Right cardiac atrium (tissue), 5 donors: Measurements from ENCODE around the gene NRIP1. TPM values are rescaled to one million over a fixed set of nuclear protein-coding genes. Genes with fewer than 3 reads are reported as not detected.

Source experiments
- ATAC-seq, 2 donors: fragments of 200-7000 bp; cut with Tn5 transposase; one replicate each; pipeline versions ENCODE4 v1.8.0 to v1.9.1; 2020; ENCODE audit warnings: moderate library complexity in 2 of 2, mild to moderate bottlenecking in 1 of 2
- DNase-seq, 3 donors: peaks; one replicate each; pipeline ENCODE4 v3.0.0-alpha.2; 2020
- H3K27ac ChIP-seq: one replicate; pipeline ENCODE4 v1.5.1; 2013; ENCODE audit warnings: mild to moderate bottlenecking, low read length, control low read depth, moderate library complexity
- H3K27me3 ChIP-seq: one replicate; pipeline ENCODE4 v1.6.1; 2013; ENCODE audit not compliant: control insufficient read depth, insufficient read depth
- H3K4me1 ChIP-seq: one replicate; pipeline ENCODE4 v1.6.1; 2013; ENCODE audit warnings: low read length; ENCODE audit not compliant: control insufficient read depth, insufficient read depth
- H3K4me3 ChIP-seq: one replicate; pipeline ENCODE4 v1.5.1; 2013; ENCODE audit warnings: low read length, control low read depth
- H3K9me3 ChIP-seq: one replicate; pipeline ENCODE4 v1.6.1; 2013; ENCODE audit warnings: low read length; ENCODE audit not compliant: control insufficient read depth
- WGBS: extraction: QIAGEN DNeasy Blood & Tissue Kit; methylation state at CpG from one replicate; pipeline ENCODE4 v1.1.7; 2013; 5-methylcytosine and 5-hydroxymethylcytosine counted together
- intact Hi-C, 4 donors: fragments of 100-400 bp; cut with DNase I; formaldehyde crosslinking; loops; one replicate each; pipeline versions ENCODE4 v1.11.0 to v1.14.0; 2022 to 2023
- long read RNA-seq, 4 donors: library from polyadenylated mRNA; unstranded; transcript quantifications; one replicate each; pipeline ENCODE4 v2.0.0, GENCODE V29; 2020 to 2021
- polyA plus RNA-seq: library from polyadenylated mRNA; stranded (reverse); fragments of 200-250 nt; gene quantifications from one replicate; pipeline ENCODE4 v1.2.3, GENCODE V29; 2013
- total RNA-seq, 4 donors: library from RNA; stranded (reverse); fragmentation: NEBNext Ultra II Directional; extraction: Animal tissue kit (Norgen Biotek cat#: 25700); gene quantifications; one replicate each; pipeline ENCODE4 v1.2.1, GENCODE V29; 2021
- donor health status: healthy with polysubstance abuse.
- donor health status: DM: no; HTN: yes; CAD: no.
- donor health status: DM: no; HTN: no; CAD: no.
- donor health status: DM: no; HTN: yes; CAD: no; lungs with severe emphysema.
- donor health status: DM: yes; HTN: yes; CAD: no.

The NRIP1 gene, protein sequence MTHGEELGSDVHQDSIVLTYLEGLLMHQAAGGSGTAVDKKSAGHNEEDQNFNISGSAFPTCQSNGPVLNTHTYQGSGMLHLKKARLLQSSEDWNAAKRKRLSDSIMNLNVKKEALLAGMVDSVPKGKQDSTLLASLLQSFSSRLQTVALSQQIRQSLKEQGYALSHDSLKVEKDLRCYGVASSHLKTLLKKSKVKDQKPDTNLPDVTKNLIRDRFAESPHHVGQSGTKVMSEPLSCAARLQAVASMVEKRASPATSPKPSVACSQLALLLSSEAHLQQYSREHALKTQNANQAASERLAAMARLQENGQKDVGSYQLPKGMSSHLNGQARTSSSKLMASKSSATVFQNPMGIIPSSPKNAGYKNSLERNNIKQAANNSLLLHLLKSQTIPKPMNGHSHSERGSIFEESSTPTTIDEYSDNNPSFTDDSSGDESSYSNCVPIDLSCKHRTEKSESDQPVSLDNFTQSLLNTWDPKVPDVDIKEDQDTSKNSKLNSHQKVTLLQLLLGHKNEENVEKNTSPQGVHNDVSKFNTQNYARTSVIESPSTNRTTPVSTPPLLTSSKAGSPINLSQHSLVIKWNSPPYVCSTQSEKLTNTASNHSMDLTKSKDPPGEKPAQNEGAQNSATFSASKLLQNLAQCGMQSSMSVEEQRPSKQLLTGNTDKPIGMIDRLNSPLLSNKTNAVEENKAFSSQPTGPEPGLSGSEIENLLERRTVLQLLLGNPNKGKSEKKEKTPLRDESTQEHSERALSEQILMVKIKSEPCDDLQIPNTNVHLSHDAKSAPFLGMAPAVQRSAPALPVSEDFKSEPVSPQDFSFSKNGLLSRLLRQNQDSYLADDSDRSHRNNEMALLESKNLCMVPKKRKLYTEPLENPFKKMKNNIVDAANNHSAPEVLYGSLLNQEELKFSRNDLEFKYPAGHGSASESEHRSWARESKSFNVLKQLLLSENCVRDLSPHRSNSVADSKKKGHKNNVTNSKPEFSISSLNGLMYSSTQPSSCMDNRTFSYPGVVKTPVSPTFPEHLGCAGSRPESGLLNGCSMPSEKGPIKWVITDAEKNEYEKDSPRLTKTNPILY (N-terminal part only)
- total RNA-seq (10 to 100 TPM; 19.7 to 33.4 (median 21.9) TPM), polyA plus RNA-seq (4.1 TPM)
- long read RNA-seq, donor 1, full-length matches to known transcripts = 12 of 16 reads
- long read RNA-seq, donor 1, partial matches to known transcripts = 1 of 16 reads
- long read RNA-seq, donor 1, other reads (novel, unspliced or antisense) = 3 of 16 reads
- long read RNA-seq, donor 2, partial matches to known transcripts = 0 of 3 reads
- long read RNA-seq, donor 2, other reads (novel, unspliced or antisense) = 3 of 3 reads
- long read RNA-seq, donor 3, full-length matches to known transcripts = 4 of 17 reads
- long read RNA-seq, donor 3, partial matches to known transcripts = 2 of 17 reads
- long read RNA-seq, donor 3, other reads (novel, unspliced or antisense) = 11 of 17 reads
- long read RNA-seq, donor 4, full-length matches to known transcripts = 3 of 5 reads
- long read RNA-seq, donor 4, partial matches to known transcripts = 0 of 5 reads
- long read RNA-seq, donor 4, other reads (novel, unspliced or antisense) = 2 of 5 reads

DNA sequence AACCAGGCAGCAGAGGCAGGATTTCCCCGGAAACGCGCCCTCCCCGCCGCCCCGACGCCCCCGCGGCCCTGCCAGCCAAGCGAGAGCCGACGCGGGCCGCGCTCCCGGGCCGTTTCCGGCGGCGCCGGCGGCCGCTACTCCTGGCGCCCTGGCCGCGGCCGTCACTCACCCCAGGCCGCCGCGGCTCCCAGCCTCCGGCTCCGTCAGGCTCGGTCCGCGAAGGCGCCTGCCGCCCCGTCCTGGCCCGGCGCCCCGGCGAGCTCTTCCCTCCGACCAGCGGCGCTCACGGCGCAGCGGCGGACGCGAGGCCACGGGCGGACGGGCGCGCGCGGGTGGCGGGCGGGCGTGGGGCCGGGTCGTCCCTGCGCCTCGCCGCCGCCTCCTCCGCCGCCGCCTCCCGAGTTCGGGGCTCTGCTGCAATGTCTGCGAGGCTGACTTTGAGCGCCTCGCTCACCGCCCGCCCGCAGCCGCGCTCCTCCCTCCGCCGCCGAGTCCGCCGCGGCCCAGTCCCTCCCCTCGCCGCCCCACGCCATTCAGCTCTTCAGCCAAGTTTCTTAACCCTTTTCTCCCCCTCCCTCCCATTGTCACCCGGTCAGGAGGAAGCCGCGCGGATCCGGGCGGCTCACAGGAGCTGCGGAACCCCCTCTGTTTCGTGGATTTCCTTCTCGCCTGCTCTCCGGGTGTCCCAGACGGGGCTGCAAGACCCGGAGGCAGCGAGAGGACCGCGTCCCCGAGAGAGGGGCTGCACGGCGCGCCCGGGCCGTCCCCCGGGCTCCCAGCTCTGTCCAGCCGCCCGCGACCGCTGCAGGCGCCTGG lies at the start of gene NRIP1:
Gene NRIP1, minus strand, starts transcription at position 425 of the 816 bp plus-strand sequence. CDS start 96,808 bp downstream, outside the sequence.
- intact Hi-C loops = loop anchor here in 3 of 4 donors (5.0 to 10.0 kb wide), 6 partner anchors 58 to 420 kb away; no protein-coding TSS in a partner anchor

DNA sequence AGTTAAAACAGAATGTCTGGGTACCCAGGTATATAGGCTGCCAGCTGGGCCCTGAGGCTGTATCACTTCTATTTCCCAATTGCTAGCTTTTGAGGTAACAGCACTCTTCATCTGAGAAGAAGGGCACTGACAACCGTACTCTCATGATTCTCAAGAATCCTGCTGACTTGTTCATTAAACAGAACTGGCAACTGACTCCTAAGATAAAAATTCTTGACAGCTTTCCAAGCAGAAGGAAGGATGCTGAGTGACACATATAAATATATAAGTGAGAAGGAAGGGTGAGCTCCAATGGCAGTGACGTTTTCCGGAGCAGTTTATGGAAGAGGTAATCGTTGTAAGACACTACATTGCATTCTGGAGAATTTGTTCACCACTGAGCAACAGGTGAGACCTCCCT lies 48.1 kb upstream of the NRIP1 start:
- WGBS = 40% methylated on average over 4 of the region's 4 CpGs
- DNase-seq (no peak), ATAC-seq (no peak)
- Histone ChIP-seq H3K27ac (no peak overlapping the region), H3K4me1 (no peaks in the 10 kb centered on the region), H3K9me3 (no peaks in the 10 kb centered on the region), H3K27me3 (no peaks in the 10 kb centered on the region), H3K4me3 (no peak overlapping the region)
- intact Hi-C loops = no loop called here

More for the DNA sequence above, at the start of gene NRIP1:
- Histone ChIP-seq H3K27me3 (no peaks in the 10 kb centered on the region), H3K4me1 (no peaks in the 10 kb centered on the region), H3K9me3 (no peaks in the 10 kb centered on the region), H3K4me3 (peak within 1 kb of the TSS; percentile 90), H3K27ac (peak within 1 kb of the TSS; percentile 98)
- DNase-seq (peak; percentile 94 to 97 (median 96)), ATAC-seq (peak; percentile 96)
- under 1% methylated on average over 116 of the region's 116 CpGs for WGBS

DNA sequence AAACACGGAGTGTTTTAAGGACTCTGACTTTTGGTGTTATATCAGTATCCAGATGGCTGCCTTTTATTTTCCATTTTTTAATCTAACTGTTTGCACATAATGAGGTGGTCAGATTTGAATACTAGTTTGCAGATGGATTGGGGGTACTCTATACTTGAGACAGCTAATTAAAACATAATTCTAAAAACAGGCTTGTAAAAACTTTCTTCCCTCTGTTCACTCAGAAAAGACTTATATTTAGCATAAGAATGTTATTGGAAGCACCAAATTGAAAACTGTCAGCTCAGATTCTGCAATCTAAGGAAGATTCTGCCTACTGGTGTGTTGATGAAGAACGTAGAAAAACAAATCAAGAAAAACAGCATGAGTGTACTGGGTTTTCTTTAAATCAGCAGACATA lies 44.0 kb upstream of the NRIP1 start:
- Histone ChIP-seq H3K27me3 (no peaks in the 10 kb centered on the region), H3K9me3 (no peaks in the 10 kb centered on the region)

DNA sequence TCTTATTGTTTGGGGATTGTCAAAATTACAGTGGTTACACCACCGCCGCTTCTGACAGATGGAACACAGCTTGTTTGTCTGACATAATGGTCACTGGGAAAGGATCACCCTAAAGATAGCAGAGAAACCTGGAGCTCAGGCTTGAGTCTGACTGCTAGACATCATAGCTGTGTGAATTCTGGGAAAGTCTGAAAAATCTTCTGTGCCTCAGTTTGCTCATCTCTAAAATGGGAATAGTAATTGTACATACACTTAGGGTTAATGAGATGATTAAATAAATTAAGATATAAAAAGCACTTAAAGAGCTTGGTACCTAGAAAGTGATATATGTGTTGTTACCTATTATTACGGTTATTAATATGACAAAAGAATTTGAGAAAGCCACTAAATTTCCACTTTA lies 39.7 kb upstream of the NRIP1 start:
- Histone ChIP-seq H3K4me1 (no peaks in the 10 kb centered on the region), H3K4me3 (no peak overlapping the region), H3K9me3 (no peaks in the 10 kb centered on the region), H3K27me3 (no peaks in the 10 kb centered on the region), H3K27ac (no peak overlapping the region)
- DNase-seq = no peak
- intact Hi-C loops = no loop called here
- WGBS = 89% methylated on average over 3 of the region's 3 CpGs
- no peak for ATAC-seq

More for the DNA sequence above, 44.0 kb upstream of the NRIP1 start:
- no peak for ATAC-seq
- intact Hi-C loops = no loop called here
- 86% methylated on average over 2 of the region's 2 CpGs for WGBS
- Histone ChIP-seq H3K4me1 (no peaks in the 10 kb centered on the region), H3K4me3 (no peak overlapping the region), H3K27ac (no peak overlapping the region)
- no peak for DNase-seq

DNA sequence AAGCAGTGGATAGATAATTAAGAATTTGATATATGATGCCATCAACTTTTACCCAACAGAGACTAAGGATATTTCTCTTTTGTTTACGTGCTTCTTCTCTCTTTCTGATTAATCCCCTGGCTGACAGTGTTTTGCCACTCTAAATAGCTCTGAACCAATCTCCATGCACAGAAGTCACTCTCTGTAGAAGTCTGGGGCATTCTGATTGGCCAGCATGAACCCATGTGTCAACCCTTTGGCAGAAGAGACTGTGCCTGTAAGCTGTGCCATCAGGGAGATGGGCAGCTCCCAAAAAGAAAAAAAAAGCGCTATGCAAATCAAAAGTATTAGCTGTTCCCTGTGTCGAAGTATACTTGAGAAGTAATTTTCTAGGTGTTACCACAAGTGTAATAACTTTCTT lies 34.1 kb upstream of the NRIP1 start:
- Histone ChIP-seq H3K27me3 (no peaks in the 10 kb centered on the region), H3K9me3 (no peaks in the 10 kb centered on the region), H3K4me3 (no peak overlapping the region), H3K4me1 (no peaks in the 10 kb centered on the region), H3K27ac (no peak overlapping the region)
- intact Hi-C loops = no loop called here
- ATAC-seq (no peak), DNase-seq (no peak)
- 86% methylated on average over 3 of the region's 3 CpGs for WGBS

DNA sequence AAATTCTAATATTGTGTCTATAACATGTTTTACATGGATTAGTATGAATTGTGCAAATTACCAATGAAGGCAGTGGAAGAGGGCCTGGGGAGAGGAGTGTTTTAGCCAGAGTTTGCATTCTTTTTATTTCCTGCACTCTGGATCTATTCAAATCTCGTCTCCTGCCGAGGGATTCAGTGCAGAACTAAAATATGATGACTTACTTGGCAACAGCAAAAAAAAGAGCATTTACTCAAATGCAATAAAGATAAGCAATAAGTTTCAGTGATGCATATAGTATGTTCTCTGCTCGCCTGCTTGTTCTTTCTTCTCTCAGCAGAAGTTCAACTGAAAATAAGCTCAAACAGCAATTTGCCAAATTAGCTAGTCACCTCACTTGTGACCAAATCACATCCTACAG lies 33.4 kb upstream of the NRIP1 start:
- no peaks in the 10 kb centered on the region for H3K9me3 ChIP-seq
- intact Hi-C loops = no loop called here
- 51% methylated on average over 3 of the region's 3 CpGs for WGBS
- no peaks in the 10 kb centered on the region for H3K27me3 ChIP-seq
- DNase-seq (no peak), ATAC-seq (no peak)
- H3K4me3 ChIP-seq = no peak overlapping the region
- no peaks in the 10 kb centered on the region for H3K4me1 ChIP-seq
- no peak overlapping the region for H3K27ac ChIP-seq

DNA sequence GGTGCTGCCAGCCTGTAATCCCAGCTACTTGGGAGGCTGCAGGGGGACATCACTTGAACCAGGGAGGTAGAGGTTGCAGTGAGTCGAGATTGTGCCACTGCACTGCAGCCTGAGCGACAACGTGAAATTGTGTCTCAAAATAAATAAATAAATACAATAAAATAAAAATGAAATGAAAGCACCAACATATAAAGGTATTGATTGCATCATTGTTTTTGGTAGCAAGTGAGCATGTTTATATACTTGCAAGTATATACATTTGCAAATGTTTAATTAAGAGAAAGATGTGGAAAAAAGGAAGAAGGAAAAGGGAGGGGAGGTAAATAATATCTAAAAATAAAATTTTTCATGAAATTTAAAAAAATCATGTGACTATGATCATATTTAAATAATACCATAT lies 32.8 kb upstream of the NRIP1 start:
- Histone ChIP-seq H3K4me3 (no peak overlapping the region), H3K27ac (no peak overlapping the region), H3K9me3 (no peaks in the 10 kb centered on the region), H3K27me3 (no peaks in the 10 kb centered on the region), H3K4me1 (no peaks in the 10 kb centered on the region)
- DNase-seq (no peak), ATAC-seq (no peak)
- 93% methylated on average over 3 of the region's 3 CpGs for WGBS
- intact Hi-C loops = no loop called here

DNA sequence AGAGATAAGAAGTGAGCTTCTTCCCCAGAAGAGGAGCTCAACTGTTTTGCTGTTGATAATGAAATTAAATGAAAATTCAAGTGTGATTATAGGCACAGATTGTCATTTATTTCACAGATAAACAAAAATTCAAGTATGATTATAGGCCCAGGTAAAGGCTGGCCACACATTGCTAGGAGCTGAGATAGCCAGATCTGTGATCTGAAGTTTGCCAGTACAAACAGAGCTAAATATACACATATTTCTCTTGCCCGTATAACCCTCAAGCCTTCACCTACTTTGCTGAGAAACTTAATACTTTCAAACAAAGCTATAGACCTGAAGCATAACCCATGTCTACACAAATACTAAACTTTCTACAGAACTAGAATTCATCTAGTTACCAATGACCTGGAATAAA lies 31.3 kb upstream of the NRIP1 start:
- 74% methylated on average over 1 of the region's 1 CpG for WGBS
- DNase-seq = no peak
- ATAC-seq = no peak
- Histone ChIP-seq H3K4me3 (no peak overlapping the region), H3K27me3 (no peaks in the 10 kb centered on the region), H3K4me1 (no peaks in the 10 kb centered on the region), H3K27ac (no peak overlapping the region), H3K9me3 (no peaks in the 10 kb centered on the region)
- intact Hi-C loops = no loop called here

DNA sequence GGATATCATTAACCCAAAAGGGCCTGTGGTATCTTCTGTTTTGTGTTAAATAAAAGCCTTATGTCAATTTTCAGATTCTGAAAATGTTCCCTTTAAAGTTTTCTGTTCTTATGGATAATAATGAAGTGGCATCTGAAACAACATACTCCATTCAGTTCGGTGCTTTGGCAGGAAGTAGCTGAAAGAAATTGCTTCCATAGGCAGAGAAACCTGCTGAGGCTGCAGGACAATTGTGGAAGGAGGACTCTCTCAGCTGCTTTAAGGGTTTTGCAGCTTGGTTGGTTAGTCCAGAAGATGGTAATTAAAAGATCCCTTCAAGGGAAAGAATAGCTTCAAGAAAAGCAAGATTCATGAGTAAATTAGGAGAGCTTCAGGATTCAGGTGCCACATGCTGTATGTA lies 30.5 kb upstream of the NRIP1 start:
- H3K27ac ChIP-seq = no peak overlapping the region
- DNase-seq = no peak
- H3K27me3 ChIP-seq = no peaks in the 10 kb centered on the region
- H3K4me1 ChIP-seq = no peaks in the 10 kb centered on the region
- H3K4me3 ChIP-seq = no peak overlapping the region
- intact Hi-C loops = no loop called here
- ATAC-seq = no peak
- no peaks in the 10 kb centered on the region for H3K9me3 ChIP-seq
- 36% methylated on average over 1 of the region's 1 CpG for WGBS

DNA sequence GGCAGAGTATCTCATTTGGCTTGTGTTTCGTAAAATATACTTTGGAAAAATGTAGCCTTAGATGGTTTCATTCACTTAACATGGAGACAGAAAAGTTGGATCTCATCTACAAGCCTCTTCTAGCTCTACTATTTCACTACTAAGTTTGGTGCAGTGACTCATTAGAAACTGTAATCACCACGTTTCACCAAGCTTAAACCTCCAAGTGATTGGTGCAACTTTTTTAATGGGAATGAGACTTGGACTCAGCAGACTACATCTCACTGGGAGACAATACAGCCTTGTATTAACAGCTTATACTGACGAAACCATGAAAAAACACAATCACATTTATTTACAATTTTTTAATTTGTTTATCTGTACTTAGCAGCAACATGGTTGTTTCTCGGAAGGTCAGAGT lies 29.9 kb upstream of the NRIP1 start:
- ATAC-seq (no peak), DNase-seq (no peak)
- 74% methylated on average over 4 of the region's 4 CpGs for WGBS
- intact Hi-C loops = no loop called here
- no peaks in the 10 kb centered on the region for H3K9me3 ChIP-seq
- no peak overlapping the region for H3K4me3 ChIP-seq
- no peaks in the 10 kb centered on the region for H3K27me3 ChIP-seq
- H3K4me1 ChIP-seq = no peaks in the 10 kb centered on the region
- no peak overlapping the region for H3K27ac ChIP-seq
